GM21367 (cell line): Measurements from ENCODE around the gene HEMK1.

ENCODE experiments used
- ATAC-seq: cut with Tn5 transposase; IDR thresholded peaks from one replicate; pipeline ENCODE4 v1.9.1; 2021; ENCODE audit not compliant: unreplicated experiment

The HEMK1 gene

GRCh38 chr3:50542177-50543034 lies 26.9 kb upstream of the HEMK1 start:
- no peak for ATAC-seq

GRCh38 chr3:50545781-50546180 lies 23.5 kb upstream of the HEMK1 start:
- no peak for ATAC-seq

- ATAC-seq = no peak
Observed at GRCh38 chr3:50549226-50549625, 20.1 kb upstream of the HEMK1 start.

- ATAC-seq = no peak
Observed at GRCh38 chr3:50550079-50550736, 19.1 kb upstream of the HEMK1 start.

- ATAC-seq = no peak
Observed at GRCh38 chr3:50551054-50551659, 18.2 kb upstream of the HEMK1 start.

DNA sequence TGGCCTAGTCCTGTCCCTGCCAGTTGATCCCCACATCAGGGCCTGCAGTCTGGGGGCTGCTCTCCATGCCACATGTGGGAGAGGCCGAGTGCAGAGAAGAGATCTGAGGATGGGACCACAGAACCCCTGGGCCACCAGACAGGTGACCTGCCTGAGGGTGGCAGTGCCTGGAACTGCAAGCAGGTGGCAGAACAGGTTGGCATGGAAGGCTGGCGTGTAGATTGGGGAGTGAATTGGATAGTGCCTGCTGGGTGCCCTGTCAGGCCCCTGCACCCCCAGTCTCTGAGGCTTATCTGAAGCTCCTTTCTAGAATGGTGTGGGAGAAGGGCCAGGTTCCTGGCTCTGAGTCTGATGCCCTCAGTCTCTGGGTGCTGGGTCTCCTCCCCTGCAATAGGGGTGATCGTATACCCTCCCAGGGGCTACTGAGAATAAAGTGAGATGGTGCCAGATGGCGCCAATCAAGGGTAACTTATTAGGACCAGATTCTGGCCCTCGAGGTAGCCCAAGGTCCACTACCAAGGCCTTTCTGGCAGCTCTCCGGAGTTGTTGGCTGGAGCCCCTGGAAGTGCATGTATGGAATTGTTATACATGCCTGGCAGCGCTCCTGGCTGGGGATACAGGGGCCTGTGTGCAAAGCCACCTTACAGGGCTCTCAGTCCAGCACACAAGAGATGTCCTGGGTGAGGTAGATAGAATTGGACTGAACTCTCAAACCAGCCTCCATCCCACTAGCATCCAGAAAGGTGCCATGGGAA lies 17.5 kb upstream of the HEMK1 start:
- ATAC-seq = no peak

- ATAC-seq = no peak
Observed at GRCh38 chr3:50552598-50552997, 16.7 kb upstream of the HEMK1 start.

GRCh38 chr3:50554553-50554952 lies 14.8 kb upstream of the HEMK1 start:
- no peak for ATAC-seq

- no peak for ATAC-seq
Observed at GRCh38 chr3:50557106-50557505, 12.2 kb upstream of the HEMK1 start.

DNA sequence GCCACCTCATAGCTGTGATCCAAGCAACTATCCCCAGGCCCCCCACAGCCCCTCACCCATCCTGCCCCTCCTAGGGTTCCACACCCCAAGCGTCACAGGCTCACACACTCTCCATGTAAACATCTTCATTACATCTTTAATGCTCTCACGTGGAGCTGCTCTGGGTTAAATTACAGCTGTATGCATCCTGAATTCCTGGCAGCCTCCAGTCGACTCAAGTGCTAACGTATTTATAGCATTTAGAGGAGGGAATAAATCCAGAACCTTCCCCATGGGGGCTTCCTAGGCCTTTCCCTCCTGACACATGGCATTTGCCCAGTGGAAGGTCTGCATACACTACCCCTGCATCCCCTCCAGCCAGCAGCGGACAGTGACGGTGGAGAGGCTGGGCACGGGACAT lies 11.4 kb upstream of the HEMK1 start:
- ATAC-seq = no peak

GRCh38 chr3:50559702-50560101 lies 9.6 kb upstream of the HEMK1 start:
- ATAC-seq = no peak

DNA sequence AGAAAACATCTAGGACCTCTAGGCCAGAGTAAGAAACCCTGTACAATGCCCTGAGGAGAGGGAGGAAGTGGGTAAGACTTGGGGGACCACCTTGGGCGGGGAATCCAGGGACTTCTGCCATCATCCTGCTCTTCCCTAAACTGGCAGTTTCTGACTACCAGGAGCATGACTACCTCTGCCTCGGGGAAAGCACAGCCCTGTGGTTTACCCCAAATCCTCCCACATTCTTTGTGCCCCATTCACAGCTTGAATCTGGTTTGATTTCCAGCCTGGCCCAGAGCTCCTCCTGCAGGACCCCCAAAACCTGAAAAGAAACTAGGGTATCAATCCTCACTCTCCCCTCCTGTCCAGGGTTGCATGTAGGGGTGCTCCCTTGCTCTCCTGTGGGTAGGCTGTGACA lies 6.5 kb upstream of the HEMK1 start:
- ATAC-seq = no peak

DNA sequence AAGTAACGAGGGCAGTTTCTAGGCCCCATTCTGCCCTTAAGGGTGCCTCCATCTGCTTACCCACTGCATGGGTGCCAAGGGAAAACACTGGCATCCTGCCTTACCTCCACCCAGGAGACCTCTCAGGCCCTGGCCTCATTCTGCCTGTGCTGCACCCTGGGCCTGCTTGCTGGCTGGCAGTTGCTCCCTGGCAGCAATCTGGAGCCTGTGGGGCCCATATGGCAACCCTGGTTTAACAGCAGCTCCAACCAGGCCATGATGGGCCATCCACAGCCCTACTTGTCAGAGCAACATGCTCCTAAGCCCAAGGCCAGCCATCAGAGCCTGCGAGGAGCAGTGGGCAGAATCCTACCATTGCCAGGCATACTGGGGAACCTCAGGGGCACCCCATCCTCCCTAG lies 5.5 kb upstream of the HEMK1 start:
- ATAC-seq = no peak

GRCh38 chr3:50564321-50564720 lies 5.0 kb upstream of the HEMK1 start:
- ATAC-seq = no peak

GRCh38 chr3:50567011-50567385 lies 2.3 kb upstream of the HEMK1 start:
- no peak for ATAC-seq

GRCh38 chr3:50567386-50568167 lies 1.7 kb upstream of the HEMK1 start, which contains the start of gene C3orf18:
Gene C3orf18 (minus strand): TSS chr3:50567747. CDS start chr3:50565699, 2,048 bp downstream.
- ATAC-seq = peak; percentile 80

- ATAC-seq = no peak
Observed at GRCh38 chr3:50570508-50571279, 1.4 kb downstream of the HEMK1 start.

DNA sequence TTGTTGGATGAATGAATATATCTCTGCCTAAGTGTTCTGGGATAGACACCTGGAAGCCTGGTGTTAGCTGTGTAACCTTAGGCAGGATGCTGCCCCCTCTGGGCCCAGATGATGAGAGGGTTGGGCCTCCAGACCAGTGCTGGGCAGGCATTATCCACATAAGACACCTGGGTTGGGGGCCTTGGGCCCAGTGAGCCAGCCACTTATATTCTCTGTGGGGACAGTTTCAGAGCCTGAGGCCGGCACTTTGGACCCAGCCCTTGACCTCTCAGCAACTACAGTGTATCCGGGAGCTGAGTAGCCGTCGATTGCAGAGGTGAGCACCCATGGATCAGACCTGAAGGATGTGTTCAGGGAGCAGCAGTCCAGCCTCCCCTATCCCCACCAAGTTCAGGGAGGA lies 2.2 kb downstream of the HEMK1 start:
- no peak for ATAC-seq

DNA sequence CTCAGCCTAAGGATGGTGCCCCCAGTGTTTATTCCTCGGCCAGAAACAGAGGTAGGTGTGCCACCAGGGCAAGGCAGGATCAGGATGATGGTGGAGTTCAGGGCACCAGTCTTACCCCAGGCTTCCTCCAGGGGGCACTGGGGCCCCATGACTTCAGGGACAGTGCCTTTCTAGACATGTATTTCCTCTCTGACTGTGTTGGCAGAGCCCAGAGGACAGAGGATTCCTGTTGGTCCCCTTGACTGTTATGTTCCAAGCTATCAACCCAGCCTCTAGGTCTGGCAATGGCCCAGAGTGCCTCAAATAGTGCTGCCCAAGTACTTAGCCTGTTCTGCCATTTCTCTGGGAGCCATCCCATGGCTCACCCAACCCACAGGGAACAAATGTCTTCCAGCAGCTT lies 2.8 kb downstream of the HEMK1 start:
- ATAC-seq = no peak
